AG08395 (cell line): ENCODE data around the gene NFIA.

Experiments used
- DNase-seq: peaks from one replicate; pipeline ENCODE4 v3.0.0; 2012; ENCODE audit warnings: mixed read lengths, low spot score

The NFIA gene

GRCh38 chr1:61397935-61398334 lies 315.6 kb downstream of the NFIA start:
- no peak for DNase-seq

GRCh38 chr1:61399199-61399598 lies 316.8 kb downstream of the NFIA start:
- no peak for DNase-seq

GRCh38 chr1:61400131-61400770 lies 317.9 kb downstream of the NFIA start:
- no peak for DNase-seq

GRCh38 chr1:61400997-61401396 lies 318.6 kb downstream of the NFIA start:
- DNase-seq: no peak

GRCh38 chr1:61403679-61404596 lies 321.6 kb downstream of the NFIA start:
- no peak for DNase-seq

GRCh38 chr1:61404597-61405376 lies 322.4 kb downstream of the NFIA start:
- DNase-seq: no peak

- DNase-seq: no peak
These were observed 324.1 kb downstream of the NFIA start for GRCh38 chr1:61406467-61406866.

GRCh38 chr1:61412601-61413000 lies 330.2 kb downstream of the NFIA start:
- no peak for DNase-seq

GRCh38 chr1:61419196-61419595 lies 336.8 kb downstream of the NFIA start:
- DNase-seq: no peak

- no peak for DNase-seq
These were observed 337.3 kb downstream of the NFIA start for GRCh38 chr1:61419657-61420056.

- no peak for DNase-seq
These were observed 337.9 kb downstream of the NFIA start for GRCh38 chr1:61420243-61420642.

GRCh38 chr1:61420909-61421835 lies 338.8 kb downstream of the NFIA start:
- no peak for DNase-seq

GRCh38 chr1:61423643-61424042 lies 341.3 kb downstream of the NFIA start:
- no peak for DNase-seq

- no peak for DNase-seq
These were observed 342.0 kb downstream of the NFIA start for GRCh38 chr1:61424382-61424781.

- DNase-seq: no peak
These were observed 342.7 kb downstream of the NFIA start for GRCh38 chr1:61425040-61425439.

GRCh38 chr1:61426254-61426653 lies 343.9 kb downstream of the NFIA start:
- no peak for DNase-seq

GRCh38 chr1:61426885-61427284 lies 344.5 kb downstream of the NFIA start:
- DNase-seq: no peak

GRCh38 chr1:61427510-61427909 lies 345.1 kb downstream of the NFIA start:
- no peak for DNase-seq

- DNase-seq: peak; percentile 22
These were observed 345.8 kb downstream of the NFIA start for GRCh38 chr1:61428146-61428545.

GRCh38 chr1:61432616-61433388 lies 350.4 kb downstream of the NFIA start:
- DNase-seq: no peak

GRCh38 chr1:61433646-61434045 lies 351.3 kb downstream of the NFIA start:
- DNase-seq: no peak
